Dendritic cell treated with granulocyte-macrophage colony-stimulating factor and Interleukin-4, amounts not matched to agents 40 ng/mL and 50 ng/mL, for 4 days (primary cell): ENCODE measurements around the gene PPIL1.

ENCODE experiments used
- H3K27ac Mint-ChIP-seq: one replicate; pipeline ENCODE4 v1.8.0; 2022; ENCODE audit warnings: mild to moderate bottlenecking, mixed read lengths
- H3K27me3 Mint-ChIP-seq: one replicate; pipeline ENCODE4 v1.8.0; 2022; ENCODE audit warnings: mild to moderate bottlenecking, mixed read lengths
- H3K36me3 Mint-ChIP-seq: one replicate; pipeline ENCODE4 v1.8.0; 2022; ENCODE audit warnings: low read depth, mixed read lengths
- H3K4me1 Mint-ChIP-seq: one replicate; pipeline ENCODE4 v1.8.0; 2022; ENCODE audit warnings: low read depth, mixed read lengths
- H3K4me3 Mint-ChIP-seq: one replicate; pipeline ENCODE4 v1.8.0; 2022; ENCODE audit warnings: mild to moderate bottlenecking, moderate library complexity, mixed read lengths
- H3K9me3 Mint-ChIP-seq: one replicate; pipeline ENCODE4 v1.8.0; 2022; ENCODE audit warnings: mixed read lengths
- intact Hi-C: fragments of 100-400 bp; cut with micrococcal nuclease; formaldehyde crosslinking; loops from one replicate; pipeline ENCODE4 v1.15.0; 2022

PPIL1 gene

GRCh38 chr6:36884610-36885009 lies 10.0 kb upstream of the PPIL1 start:
- no peak overlapping the region for H3K4me3 Mint-ChIP-seq
- no peak overlapping the region for H3K27ac Mint-ChIP-seq
- H3K4me1 Mint-ChIP-seq = peaks cover 28% of the 10 kb centered on the region
- H3K36me3 Mint-ChIP-seq = no peaks in the 10 kb centered on the region
- H3K9me3 Mint-ChIP-seq = no peaks in the 10 kb centered on the region
- intact Hi-C loops = loop anchor here (1.0 to 5.0 kb wide), 3 partner anchors 123 to 326 kb away; partner anchors contain the start of genes FGD2 and PIM1
- no peaks in the 10 kb centered on the region for H3K27me3 Mint-ChIP-seq

DNA sequence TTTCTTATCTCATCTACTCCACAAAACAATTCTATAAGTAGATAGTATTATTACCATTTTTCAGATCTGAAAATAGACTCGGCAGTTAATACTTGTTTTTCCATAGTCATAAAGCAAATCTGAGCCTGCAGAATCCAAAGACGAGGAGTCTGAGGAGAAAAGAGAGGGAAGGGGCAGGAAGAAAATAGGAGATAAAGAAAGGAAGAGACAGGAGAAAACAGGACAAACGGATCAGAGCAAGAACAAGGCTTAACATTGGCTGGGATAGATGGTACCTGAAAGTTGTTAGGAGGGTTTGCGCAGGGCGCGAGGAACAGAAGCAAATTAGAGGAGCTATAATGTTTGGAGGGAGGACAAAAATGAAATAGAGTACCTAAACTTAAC lies 639 bp upstream of the PPIL1 start:
- H3K4me3 Mint-ChIP-seq = peak overlapping the region; percentile 96
- peaks cover 29% of the 10 kb centered on the region for H3K4me1 Mint-ChIP-seq
- intact Hi-C loops = no loop called here
- H3K9me3 Mint-ChIP-seq = no peaks in the 10 kb centered on the region
- H3K36me3 Mint-ChIP-seq = peaks cover 23% of the 10 kb centered on the region
- peaks cover 4% of the 10 kb centered on the region for H3K27me3 Mint-ChIP-seq
- H3K27ac Mint-ChIP-seq = peak overlapping the region; percentile 98

GRCh38 chr6:36873612-36874442 lies 776 bp downstream of the PPIL1 start:
- H3K27ac Mint-ChIP-seq = peak overlapping the region; percentile 98
- H3K4me1 Mint-ChIP-seq = peaks cover 30% of the 10 kb centered on the region
- intact Hi-C loops = no loop called here
- peak overlapping the region; percentile 96 for H3K4me3 Mint-ChIP-seq
- H3K36me3 Mint-ChIP-seq = peaks cover 37% of the 10 kb centered on the region
- H3K27me3 Mint-ChIP-seq = peaks cover 2% of the 10 kb centered on the region
- H3K9me3 Mint-ChIP-seq = no peaks in the 10 kb centered on the region

- Mint-ChIP-seq H3K27me3 (peaks cover 2% of the 10 kb centered on the region), H3K36me3 (peaks cover 44% of the 10 kb centered on the region), H3K27ac (peak overlapping the region; percentile 98), H3K4me3 (peak overlapping the region; percentile 96), H3K9me3 (no peaks in the 10 kb centered on the region), H3K4me1 (peaks cover 37% of the 10 kb centered on the region)
- intact Hi-C loops = no loop called here
These were observed 1.5 kb downstream of the PPIL1 start for GRCh38 chr6:36873115-36873514.

- Mint-ChIP-seq H3K27me3 (no peaks in the 10 kb centered on the region), H3K36me3 (peaks cover 58% of the 10 kb centered on the region), H3K27ac (peak overlapping the region; percentile 14), H3K4me3 (no peak overlapping the region), H3K9me3 (no peaks in the 10 kb centered on the region), H3K4me1 (peaks cover 51% of the 10 kb centered on the region)
- intact Hi-C loops = no loop called here
These were observed 2.9 kb downstream of the PPIL1 start for GRCh38 chr6:36871686-36872085.

DNA sequence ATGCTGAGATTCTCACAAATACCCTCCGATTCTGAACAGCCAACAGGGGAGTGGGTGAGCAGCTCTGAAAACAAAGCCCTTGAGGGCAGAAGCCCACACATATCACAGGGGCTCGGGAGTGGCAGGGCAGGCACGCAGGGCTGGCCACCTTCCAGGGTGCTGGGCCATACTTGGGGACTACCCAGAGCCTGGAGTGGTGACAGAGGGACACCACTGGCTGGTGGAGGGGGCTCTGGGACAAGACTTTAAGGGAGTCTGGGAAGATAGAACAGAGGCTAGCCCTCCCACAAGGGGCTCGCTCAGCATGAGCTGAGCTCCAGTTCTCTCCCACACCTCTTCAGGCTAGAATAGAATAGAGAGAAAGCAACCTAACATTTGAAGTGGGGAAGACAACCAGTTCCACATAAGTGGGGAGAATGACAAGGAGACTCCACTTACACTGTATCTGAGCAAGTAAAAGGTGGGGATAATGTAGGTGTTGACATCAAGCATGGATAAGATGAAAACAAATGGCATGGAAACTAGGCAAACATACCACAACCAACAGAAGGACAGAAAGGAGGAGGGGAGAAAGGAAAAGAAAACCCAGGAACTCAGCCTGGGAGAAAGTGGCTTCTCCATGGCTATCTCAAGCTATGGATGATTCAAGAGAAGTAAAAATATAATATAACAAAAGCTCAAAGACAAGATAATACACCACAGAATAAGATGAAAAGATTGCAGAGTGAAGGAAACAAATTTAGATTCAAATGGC lies 7.0 kb downstream of the PPIL1 start:
- Mint-ChIP-seq H3K27me3 (no peaks in the 10 kb centered on the region), H3K9me3 (no peaks in the 10 kb centered on the region), H3K4me1 (peaks cover 48% of the 10 kb centered on the region), H3K27ac (peak overlapping the region; percentile 40), H3K36me3 (peaks cover 87% of the 10 kb centered on the region), H3K4me3 (no peak overlapping the region)
- intact Hi-C loops = no loop called here

DNA sequence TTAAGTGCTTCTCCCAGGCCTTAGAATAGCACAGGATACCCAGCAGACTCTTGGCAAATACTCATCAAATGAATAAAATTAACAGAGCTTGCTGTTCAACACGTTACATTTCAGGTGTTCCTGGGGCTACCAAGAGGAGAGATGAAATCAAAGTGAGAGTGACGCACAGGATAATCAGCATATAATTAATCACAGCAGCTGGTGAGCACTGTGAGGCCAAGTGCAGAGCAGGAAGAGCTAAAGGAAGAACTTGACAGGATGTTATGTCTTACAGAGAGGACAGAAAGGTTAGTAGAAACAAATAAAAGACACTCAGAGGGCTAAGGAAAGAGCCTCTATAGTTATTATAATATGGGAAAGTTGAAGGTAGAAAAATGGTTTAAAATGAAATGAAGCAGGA lies 8.8 kb downstream of the PPIL1 start:
- peaks cover 82% of the 10 kb centered on the region for H3K36me3 Mint-ChIP-seq
- no peak overlapping the region for H3K27ac Mint-ChIP-seq
- intact Hi-C loops = no loop called here
- H3K27me3 Mint-ChIP-seq = no peaks in the 10 kb centered on the region
- H3K4me1 Mint-ChIP-seq = peaks cover 53% of the 10 kb centered on the region
- no peaks in the 10 kb centered on the region for H3K9me3 Mint-ChIP-seq
- H3K4me3 Mint-ChIP-seq = no peak overlapping the region

GRCh38 chr6:36863670-36864540 lies 10.7 kb downstream of the PPIL1 start:
- Mint-ChIP-seq H3K4me1 (peaks cover 54% of the 10 kb centered on the region), H3K27ac (peak overlapping the region; percentile 64), H3K9me3 (no peaks in the 10 kb centered on the region), H3K27me3 (no peaks in the 10 kb centered on the region), H3K36me3 (peaks cover 80% of the 10 kb centered on the region), H3K4me3 (no peak overlapping the region)
- intact Hi-C loops = no loop called here

GRCh38 chr6:36862848-36863382 lies 11.7 kb downstream of the PPIL1 start:
- H3K36me3 Mint-ChIP-seq = peaks cover 77% of the 10 kb centered on the region
- no peaks in the 10 kb centered on the region for H3K9me3 Mint-ChIP-seq
- intact Hi-C loops = no loop called here
- peaks cover 50% of the 10 kb centered on the region for H3K4me1 Mint-ChIP-seq
- H3K4me3 Mint-ChIP-seq = no peak overlapping the region
- peak overlapping the region; percentile 64 for H3K27ac Mint-ChIP-seq
- H3K27me3 Mint-ChIP-seq = no peaks in the 10 kb centered on the region

DNA sequence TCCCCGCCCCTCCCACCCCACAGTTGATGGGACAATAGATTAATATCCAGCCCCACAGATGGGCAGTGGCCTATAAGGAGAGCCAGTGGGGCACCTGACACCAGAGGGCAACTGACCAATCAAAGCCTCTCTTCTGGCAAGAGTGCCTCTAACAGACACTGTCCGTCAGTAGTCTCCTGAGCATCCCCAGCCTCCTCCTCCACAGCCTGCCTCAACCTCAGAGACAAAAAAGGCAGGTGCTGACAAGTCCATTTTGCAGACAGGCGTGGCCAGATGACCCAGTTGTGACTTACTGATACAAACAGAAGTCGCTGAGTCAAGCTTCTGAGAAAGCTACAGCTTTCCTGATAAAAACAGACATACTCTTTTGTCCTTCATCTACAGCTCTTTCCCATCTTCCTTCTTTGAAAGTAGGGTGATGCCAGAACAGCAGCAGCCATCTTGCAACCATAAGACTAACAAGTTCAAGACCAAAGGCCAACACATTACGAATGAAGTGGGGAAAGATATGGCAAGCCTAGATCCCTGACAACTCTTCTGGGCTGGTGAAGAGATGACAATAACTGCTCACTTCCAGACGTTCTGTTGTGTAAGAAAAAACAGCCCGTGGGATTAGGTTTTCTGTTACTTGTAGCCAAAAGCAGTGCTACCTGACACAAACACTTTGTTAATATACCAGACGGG lies 12.3 kb downstream of the PPIL1 start:
- intact Hi-C loops = no loop called here
- Mint-ChIP-seq H3K27ac (peak overlapping the region; percentile 64), H3K27me3 (no peaks in the 10 kb centered on the region), H3K36me3 (peaks cover 76% of the 10 kb centered on the region), H3K4me1 (peaks cover 44% of the 10 kb centered on the region), H3K9me3 (no peaks in the 10 kb centered on the region), H3K4me3 (no peak overlapping the region)

- Mint-ChIP-seq H3K27ac (no peak overlapping the region), H3K4me1 (peaks cover 44% of the 10 kb centered on the region), H3K36me3 (peaks cover 76% of the 10 kb centered on the region), H3K27me3 (no peaks in the 10 kb centered on the region), H3K4me3 (no peak overlapping the region), H3K9me3 (no peaks in the 10 kb centered on the region)
- intact Hi-C loops = no loop called here
These were observed 14.5 kb downstream of the PPIL1 start for GRCh38 chr6:36860126-36860525.

GRCh38 chr6:36858407-36858981 lies 16.1 kb downstream of the PPIL1 start:
- H3K9me3 Mint-ChIP-seq = peaks cover 12% of the 10 kb centered on the region
- H3K4me3 Mint-ChIP-seq = no peak overlapping the region
- no peaks in the 10 kb centered on the region for H3K27me3 Mint-ChIP-seq
- intact Hi-C loops = no loop called here
- peaks cover 49% of the 10 kb centered on the region for H3K4me1 Mint-ChIP-seq
- peak overlapping the region; percentile 18 for H3K27ac Mint-ChIP-seq
- H3K36me3 Mint-ChIP-seq = peaks cover 78% of the 10 kb centered on the region

DNA sequence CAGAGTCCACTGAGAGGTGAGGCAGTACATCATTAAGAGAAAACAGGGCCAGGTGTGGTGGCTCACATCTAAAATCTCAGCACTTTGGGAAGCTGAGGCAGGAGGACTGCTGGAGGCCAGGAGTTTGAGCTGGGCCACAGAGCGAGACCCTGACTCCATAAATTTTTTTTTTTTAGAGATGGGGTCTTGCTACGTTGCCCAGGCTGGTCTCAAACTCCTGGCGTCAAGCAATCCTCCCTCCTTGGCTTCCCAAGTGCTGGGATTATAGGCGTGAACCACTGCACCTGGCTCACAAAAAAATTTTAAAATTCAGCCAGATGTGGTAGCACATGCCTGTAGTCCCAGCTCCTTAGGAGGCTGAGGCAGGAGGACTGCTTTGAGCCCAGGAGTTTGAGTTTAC lies 17.3 kb downstream of the PPIL1 start:
- Mint-ChIP-seq H3K4me3 (no peak overlapping the region), H3K27me3 (no peaks in the 10 kb centered on the region), H3K9me3 (peaks cover 21% of the 10 kb centered on the region), H3K4me1 (peaks cover 49% of the 10 kb centered on the region), H3K27ac (no peak overlapping the region), H3K36me3 (peaks cover 72% of the 10 kb centered on the region)
- intact Hi-C loops = no loop called here
